VCaP (cell line): ENCODE results near the gene PAM.
A peak's percentile ranks its signal among the peaks of the same experiment; 100 is the strongest.

Experiments
- H3K27ac ChIP-seq: fragments of 450-650 bp; 2 replicates; pipeline ENCODE4 v1.5.1; 2017
- CTCF ChIP-seq: fragments of 450-650 bp; conservative IDR thresholded peaks from 2 replicates; pipeline ENCODE4 v1.5.1; 2017; ENCODE audit warnings: mild to moderate bottlenecking, moderate library complexity

Gene PAM

DNA sequence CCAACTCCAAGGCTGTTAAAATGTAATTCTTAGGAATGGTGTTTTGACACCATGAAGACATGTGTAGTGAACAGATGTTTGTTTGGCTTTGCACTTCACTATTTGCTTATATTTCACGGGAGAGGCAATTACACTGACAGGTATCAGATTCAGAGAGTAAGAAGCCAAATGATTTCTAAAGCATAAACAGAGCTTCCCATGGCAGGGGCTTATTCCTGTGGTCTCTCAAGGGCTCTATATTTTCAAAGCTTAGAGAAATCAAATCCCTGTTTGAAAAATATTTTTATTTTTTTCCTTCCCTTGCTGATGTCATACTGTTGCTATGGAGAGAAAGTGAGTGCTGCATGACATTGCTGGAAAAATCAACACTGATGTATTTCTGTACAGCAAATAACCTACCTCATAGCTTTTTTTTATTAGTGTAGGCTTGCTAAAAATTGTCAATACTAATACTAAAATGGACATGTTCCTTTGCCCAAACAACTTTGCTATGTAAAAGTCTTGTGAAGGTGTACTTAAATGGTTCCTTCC, 203.4 kb downstream of the PAM start:
- H3K27ac ChIP-seq: no peak overlapping the region

GRCh38 chr5:102959055-102959454, 203.9 kb downstream of the PAM start:
- H3K27ac ChIP-seq: no peak overlapping the region
- TF ChIP-seq CTCF: no peak

More for the DNA sequence above, 203.4 kb downstream of the PAM start:
- TF ChIP-seq CTCF: no peak

DNA sequence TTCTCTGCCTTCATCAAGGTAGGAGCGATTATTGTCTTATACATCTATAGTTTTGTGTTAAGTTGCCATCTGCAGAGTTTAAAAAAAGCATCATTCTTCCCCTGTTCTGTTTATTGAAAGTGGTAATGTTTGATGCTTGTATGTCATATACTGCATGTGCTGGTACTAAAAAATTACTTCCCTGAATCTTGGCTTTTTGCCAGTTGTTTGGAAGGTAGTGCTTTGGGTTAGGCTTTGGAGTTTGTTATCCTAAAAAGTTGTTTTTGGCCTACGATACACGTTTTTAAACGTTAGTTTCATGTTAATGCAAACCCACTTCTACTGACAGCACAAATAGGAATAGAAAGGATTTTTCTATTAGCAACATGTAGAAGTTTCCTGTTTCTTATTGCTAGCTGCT, 206.6 kb downstream of the PAM start:
- TF ChIP-seq CTCF: no peak

GRCh38 chr5:102965653-102966052, 210.5 kb downstream of the PAM start:
- H3K27ac ChIP-seq: no peak overlapping the region
- TF ChIP-seq CTCF: no peak

More for the DNA sequence above, 206.6 kb downstream of the PAM start:
- no peak overlapping the region for H3K27ac ChIP-seq

DNA sequence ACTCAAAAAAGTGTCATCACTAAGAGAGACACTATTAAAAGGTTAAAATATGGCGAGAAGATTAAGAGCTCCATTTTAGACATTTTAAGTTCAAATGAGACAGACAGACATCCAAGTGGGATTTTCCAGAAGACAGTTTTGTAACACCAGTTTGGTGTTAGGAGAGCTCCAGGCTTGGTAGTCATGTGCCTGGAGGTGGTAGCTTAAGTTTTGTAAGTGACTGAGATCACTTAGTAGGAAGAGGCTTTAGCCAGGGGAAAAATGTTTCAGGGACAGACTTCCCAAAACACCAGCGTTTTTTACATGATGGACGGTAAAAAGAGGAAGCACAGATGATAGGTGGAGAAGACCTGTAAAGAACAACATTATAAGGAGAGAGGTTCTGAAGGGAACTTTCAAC, 214.5 kb downstream of the PAM start:
- H3K27ac ChIP-seq: no peak overlapping the region
- no peak for TF ChIP-seq CTCF

GRCh38 chr5:102971676-102972293, 216.7 kb downstream of the PAM start:
- H3K27ac ChIP-seq: no peak overlapping the region
- peak; percentile 88 for TF ChIP-seq CTCF

- H3K27ac ChIP-seq: no peak overlapping the region
- peak; percentile 42 for TF ChIP-seq CTCF
Observed at GRCh38 chr5:102974177-102974576, 219.1 kb downstream of the PAM start.
